GM18526 (cell line): ENCODE results near the gene CACNB4.
A peak's percentile ranks its signal among the peaks of the same experiment; 100 is the strongest.

Experiments
- POLR2A ChIP-seq: IDR thresholded peaks from 3 replicates; pipeline ENCODE4 v1.6.1; 2011; ENCODE audit not compliant: insufficient read length; ENCODE audit errors: extremely low read depth

CACNB4 gene

DNA sequence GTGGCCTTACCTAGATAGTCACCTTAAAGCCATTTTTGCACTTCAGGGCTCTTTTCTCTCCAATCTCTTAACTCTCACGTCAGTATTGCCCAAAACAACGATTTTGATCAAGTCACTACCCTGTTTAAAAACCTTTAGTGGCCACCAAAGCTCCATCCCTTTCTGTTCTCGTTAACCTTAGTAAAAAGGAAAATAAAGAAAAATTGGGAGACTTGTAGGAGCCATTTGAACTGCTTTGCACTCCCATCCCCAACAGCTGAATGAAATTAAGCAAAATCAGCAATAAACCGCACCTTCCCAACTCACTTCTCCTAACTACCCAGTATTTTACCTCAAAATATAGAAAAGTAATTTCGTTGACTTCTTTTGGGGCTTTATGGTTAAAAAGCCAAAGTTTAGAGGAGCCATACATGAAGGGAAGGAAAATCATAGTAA is 269.9 kb downstream of the CACNB4 start:
- TF ChIP-seq POLR2A, result no peak

DNA sequence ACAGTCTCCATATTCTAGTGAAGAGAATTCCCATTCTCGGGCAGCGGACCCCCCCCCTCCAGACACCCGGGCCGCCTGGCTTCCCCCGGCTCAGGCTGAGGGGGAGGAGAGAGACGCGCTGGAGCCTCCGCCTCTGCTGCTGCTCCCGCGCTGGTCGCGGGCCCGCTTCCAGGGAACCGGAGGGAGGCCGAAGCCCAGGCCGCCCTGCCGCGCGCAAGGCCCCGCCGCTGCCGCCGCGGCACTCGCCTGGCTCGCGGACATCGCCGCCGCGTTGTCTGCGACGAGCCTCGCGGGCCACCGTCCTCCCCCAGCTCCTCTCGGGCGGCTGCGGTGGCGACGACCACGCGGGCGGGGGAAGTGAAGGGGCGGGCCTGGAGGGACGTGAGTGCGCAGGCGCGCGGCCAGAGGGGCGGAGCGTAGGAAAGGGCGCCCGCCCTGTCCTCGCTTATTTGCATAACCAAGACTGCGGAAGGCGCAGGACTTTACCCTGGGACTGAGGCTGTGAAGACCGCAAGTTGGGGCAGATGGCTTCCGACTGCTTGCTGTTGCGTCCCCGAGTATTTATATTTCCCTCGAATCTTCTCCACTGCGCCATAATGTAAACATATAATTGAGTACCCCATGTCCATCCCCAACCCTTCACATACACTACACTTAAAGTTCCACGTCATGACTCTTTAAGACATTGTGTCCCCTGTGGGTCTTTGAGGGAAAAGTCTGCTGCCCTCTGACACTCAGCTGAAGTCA is 270.5 kb downstream of the CACNB4 start, which contains the start of gene ARL5A:
TSS of gene ARL5A (minus strand) at position 279 of the 747 bp plus-strand sequence. CDS start at position 34, 245 bp downstream.
- TF ChIP-seq POLR2A, result peak; percentile 95

DNA sequence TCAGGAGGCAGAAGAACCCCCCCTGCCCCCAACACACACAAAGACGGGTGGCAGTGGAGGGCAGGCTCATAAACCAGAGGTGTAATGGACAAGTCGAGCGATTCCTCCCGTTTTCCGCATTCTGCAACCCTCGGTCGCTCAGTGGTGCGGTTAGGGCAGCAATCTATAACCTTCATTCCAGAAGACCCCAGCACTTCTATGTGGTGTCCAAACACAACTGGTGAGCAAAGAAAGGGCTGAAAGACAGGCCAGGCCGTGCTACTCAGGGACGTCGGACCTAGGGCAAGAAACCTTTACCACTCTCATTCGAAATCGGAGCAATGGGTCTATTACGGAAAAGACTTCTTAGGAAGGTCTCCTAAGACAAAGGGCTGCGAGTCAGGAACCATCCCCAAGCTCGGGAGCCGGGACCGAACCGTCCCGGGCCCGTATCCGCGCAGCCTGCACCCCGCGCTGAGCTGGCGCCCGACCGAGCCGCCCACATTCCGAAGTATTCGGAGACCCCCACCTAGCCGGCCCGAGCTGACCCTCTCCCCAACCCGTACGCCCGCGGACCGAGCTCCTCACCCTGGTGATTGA is 271.2 kb downstream of the CACNB4 start:
- no peak for TF ChIP-seq POLR2A

DNA sequence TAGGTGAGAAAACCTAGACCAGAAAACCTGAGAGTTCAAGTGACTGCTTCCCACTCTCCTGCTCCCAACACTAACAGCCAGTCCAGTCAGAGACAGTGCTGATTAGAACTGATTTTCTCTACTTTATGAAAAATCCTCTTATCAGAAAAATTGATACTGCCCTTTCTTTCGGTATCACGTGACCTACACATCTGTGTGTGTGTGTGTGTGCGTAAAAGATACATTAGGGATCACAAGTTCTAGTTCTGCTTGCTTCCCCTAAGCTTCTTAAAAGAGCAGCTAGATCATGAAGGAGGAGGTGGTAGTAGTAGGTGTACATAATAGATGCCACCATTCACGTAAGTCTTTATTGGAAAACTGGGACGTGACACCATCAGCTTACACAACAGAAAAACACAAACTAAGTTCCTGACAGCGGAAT is 272.1 kb downstream of the CACNB4 start:
- no peak for TF ChIP-seq POLR2A

DNA sequence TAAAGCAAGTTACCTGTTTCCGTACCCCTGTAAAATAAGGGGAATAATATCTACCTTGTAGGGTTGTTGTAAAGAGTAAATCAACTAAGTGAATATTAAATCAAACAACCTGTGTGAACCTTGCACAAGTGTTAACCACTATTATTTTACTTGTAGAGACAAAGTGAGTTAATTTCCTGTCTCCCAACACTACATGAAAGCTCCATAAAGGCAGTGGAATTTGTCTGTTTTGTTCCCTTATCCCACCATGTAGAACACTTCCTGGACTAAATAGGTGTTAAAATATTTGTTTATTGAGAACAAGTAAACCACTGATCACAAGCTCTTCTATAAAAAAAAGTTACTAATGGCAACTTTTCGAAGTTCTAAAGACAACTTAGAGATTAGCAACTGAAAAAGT is 274.0 kb downstream of the CACNB4 start:
- TF ChIP-seq POLR2A, result no peak

DNA sequence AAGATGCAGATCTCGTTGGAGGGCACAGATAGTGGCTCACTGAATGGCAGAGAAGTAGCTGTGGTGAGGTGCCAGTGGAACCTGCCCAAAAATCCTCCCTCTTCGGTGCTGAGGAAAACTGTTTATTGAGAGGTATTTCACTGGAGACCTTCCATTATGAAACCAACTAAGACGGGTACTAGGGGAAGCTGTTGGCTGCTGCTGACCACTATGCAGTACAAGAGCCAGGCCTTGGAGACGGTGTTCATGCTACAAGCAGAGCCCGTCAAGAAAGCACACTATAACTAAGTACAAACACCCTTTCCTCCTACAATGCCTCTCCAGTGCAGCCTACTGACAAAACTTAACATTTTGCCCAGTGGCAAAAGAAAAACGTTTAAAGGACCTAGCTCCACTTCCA is 275.2 kb downstream of the CACNB4 start:
- no peak for TF ChIP-seq POLR2A

DNA sequence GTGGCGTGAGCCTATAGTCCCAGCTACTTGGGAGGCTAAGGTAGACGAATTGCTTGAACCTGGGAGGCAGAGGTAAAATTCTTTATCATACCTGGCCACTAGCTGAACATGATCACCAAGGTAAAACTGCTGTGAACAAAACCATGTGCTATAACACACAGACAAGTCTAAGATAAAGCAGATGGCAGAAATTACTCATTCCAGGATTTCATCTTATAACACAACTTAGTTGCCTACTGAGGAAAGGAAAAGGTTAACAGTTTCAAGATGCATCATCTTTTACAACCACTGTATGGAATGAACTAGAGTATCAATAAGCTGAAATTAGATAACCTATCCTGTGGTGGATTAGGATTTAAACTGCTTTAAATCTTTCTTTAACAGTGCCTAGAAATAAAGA is 278.9 kb downstream of the CACNB4 start:
- no peak for TF ChIP-seq POLR2A

DNA sequence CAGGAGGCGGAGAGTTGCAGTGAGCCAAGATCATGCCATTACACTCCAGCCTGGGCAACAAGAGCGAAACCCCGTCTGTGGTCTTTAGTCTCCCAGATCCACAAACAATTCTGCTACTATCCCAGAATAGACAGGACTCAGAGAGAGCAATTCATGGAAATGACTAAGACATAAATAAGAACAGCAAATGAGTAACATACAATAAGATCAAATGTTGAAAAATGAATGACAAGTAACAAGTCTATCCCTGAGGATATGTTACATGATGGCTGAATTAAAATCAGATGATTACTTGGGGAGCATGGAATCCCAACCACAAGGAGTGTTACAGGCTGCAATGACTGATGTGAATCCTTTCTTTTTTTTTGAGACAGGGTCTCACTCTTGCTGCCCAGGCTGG is 280.9 kb downstream of the CACNB4 start:
- no peak for TF ChIP-seq POLR2A

DNA sequence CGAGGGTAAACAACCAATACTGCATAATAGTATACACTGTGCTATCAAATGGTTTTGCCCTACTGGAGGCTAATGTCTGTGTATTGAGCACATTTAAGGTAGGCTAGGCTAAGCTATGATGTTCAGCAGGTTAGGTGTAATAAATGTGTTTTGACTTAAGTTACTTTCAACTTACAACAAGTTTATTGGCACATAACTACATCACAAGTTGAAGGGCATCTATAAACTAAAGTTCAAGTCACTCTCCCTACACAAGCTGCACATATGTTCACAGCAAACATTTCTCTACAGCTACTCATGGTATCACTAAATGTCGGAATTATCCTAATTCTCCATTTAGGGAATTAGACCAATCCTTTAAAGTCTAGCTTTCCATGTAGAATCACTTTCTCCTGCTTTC is 282.0 kb downstream of the CACNB4 start:
- no peak for TF ChIP-seq POLR2A

DNA sequence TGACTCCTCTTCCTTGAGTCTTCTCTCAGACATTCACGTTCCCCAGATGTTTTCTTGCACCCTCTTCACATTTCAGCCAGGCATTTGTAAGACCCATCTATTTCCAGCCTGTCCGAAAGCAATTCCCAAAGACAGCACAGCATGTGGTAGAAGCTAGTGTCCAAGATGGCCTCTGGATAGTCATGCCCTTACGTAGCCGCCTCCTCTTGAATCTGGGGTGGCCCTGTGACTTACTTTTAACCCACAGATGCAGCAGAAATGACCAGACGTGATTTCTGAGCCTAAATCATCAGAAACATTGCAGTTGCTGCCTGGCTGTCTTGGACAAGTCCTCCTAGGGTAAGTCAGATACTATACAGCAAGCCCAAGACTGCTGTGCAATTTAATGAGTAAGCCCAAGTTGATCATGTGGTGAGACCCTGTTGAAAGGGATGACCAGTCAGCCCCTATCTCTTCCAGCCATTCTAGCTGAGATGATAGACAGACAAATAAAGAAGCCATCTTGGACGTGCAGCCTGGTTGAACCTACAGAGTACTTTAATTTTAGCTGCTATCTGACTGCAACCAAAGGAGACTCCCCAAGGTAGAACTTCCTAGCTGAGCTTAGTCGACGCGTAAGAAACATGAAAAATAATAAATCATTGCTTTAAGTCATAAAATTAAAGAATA is 282.9 kb downstream of the CACNB4 start:
- no peak for TF ChIP-seq POLR2A

DNA sequence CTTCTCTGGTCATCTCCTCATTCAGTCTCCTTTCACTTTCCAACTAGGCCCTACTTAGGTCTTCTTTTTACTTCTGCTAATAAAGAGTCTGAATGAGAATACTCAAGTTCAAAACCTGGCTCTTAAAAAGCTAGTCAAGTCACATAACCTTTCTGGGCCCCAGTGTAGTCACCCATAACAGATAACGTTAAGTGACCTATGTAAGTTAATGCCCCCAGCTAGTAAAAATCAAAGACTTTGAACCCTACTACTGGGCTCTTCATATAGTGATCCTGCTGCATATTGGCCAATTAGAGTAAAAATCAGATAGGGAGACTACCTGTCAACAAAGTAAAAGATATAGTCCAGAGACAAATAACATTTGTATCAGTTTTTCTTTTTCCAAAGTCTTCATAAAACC is 288.4 kb downstream of the CACNB4 start:
- TF ChIP-seq POLR2A, result no peak

DNA sequence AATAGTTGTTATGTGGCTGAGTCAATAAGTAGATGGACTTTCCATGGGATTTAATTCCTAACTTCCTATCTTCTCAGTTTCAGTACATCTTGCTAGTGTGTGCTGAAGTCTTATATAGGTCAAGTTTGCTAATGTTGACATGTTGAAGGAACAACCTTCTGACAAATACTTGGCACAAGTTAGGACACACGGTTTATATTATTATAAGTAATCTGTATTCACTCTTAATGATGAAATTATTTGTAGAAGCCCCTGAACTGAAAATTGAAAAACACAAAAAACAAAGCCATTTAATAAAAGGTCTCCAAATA is 289.8 kb downstream of the CACNB4 start:
- TF ChIP-seq POLR2A, result no peak

DNA sequence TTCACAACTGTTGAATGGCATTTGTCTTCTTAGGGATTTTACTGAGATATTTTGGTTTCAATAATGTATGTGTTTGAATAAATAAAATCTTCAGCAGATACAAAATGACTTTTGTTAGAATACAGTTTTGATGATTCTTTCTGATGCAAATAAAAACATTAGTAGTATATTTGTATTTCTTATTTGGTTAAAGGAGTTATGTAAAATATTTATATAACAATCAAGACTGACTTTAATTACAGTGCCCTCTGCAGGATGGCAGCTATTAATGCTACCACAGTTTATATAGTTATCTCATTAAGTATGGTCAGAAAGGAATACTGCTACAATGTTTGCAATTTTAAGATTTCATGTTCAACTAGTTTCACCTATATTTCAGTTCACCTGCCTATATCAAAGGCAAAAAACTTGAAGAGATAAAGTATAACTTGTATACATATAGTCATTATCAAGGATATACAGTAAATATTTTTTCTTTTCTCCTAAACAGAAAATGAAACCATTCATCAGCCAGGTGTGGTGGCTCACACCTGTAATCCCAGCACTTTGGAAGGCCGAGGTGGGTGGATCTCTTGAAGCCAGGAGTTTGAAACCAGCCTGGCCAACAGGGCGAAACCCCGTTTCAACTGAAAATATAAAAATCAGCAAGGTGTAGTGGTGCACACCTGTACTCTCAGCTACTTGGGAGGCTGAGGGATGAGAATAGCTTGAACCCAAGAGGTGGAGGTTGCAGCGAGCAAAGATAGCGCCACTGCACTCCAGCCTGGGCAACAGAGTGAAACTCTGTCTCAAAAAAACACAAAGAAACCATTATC is 290.4 kb downstream of the CACNB4 start:
- no peak for TF ChIP-seq POLR2A

DNA sequence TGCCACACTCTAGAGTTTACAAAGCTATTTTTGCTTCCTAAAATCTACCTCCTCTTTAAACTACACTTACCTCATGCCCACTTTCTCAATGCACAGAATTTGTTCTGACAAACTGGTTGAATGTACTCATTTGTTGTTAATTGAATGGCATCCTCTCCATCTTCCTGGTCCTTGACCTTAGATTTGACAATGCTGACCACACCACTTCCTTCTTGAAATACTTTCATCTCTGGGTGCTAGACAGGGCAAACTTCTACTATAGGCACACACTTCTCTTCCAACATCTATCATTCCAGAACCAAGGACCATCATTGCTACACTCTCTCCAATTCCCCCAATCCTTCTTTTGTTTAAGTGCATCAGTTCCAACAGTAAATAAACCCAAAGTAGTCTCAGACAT is 292.9 kb downstream of the CACNB4 start:
- TF ChIP-seq POLR2A, result no peak

DNA sequence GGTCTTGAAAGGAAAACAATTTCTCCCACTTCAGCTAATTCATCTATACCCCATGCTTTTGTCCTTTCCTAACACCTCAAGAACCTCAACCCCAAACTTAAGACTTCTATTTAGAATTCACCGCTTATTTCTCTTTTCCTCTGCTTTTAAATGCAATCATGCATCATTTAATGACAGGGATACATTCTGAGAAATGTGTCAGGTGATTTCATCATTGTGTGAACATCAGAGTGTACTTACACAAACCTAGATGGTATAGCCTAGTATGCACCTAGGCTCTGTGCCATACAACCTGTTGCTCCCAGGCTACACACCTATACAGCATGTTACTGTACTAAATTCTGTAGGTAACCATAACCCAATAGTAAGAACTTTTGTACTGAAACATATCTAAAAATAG is 293.5 kb downstream of the CACNB4 start:
- TF ChIP-seq POLR2A, result no peak

DNA sequence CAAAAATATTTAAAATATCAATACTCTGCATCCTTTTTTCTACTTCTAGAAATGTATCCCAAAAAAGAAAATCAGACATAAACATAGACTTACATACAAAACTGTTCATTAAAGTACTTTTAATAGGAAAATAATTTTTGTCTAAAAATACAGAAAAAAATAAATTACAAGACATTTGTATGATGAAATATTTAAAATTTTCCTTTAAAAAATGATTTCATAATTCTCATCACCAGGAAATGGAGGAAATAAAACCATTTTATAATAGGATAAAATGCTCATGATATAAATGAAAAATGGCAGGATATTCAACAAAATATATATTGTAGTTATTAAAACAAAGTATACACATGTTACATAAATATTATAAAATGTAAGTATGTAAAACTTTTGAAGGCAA is 295.0 kb downstream of the CACNB4 start:
- no peak for TF ChIP-seq POLR2A

DNA sequence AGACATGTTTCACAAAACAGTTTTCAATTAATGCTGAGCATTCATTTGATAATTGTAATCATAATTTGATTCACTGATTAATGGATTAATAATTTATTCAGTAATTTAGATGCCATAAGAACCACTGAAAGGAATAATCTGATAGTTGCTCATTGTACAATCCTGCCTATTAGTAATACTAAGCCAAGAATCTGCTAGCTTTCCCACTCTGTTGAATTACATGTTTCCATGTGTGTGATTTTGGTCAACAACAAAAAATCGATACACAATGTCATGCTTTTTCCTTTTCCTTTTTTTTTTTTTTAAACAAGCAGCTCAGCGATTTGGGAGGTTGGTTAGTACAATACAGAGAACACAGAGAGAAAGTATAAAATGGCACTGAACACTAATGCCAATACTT is 296.5 kb downstream of the CACNB4 start:
- TF ChIP-seq POLR2A, result no peak
